ENCODE measurements around the gene SF1. TPM values are rescaled to one million over a fixed set of nuclear protein-coding genes. Genes with fewer than 3 reads are reported as not detected.

SF1 gene
- total and polyA plus RNA-seq, 4 donors, result 76.2 to 213 (median 147) TPM

DNA sequence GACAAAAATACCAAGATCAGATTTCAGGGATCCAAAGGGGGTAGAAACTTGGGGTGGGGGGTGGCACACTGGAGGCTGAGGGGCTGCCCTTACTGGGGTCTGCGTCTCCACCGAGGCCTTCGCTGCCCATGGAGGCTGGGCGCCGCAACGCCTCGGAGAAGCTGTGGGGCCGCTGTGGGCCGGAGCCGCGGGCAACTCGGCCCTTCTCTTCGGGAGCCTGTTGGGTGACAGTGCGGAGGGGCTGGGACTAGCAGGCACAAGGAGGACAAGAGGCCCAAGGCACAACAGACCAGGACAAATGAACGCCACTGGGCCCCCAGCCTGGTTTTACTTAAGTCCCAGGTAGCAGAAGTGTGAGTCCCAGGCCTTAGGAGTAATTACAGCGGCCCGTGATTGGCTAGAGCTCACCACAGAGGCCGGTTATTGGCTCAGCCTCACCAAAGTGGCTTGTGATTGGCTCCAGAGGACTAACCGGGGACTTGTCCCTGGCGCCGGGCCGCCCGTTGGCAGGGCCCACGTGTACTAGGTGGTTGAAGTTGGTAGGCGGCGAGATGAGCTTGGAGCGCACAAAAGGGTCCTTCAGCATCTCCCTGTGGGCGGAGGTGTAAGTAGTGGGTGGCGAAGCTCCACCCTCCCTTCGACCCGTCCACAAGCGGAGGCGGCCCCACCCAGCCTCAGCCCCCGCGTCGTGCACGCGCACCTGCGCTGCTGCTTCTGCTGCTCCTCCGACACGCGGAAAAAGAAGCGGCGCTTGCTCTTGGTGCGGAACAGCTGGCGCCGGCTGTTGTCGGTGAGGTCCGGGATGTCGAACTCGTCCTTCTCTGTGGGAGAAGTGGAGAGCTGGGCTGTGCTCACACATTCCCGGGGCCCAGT lies 48.5 kb upstream of the SF1 start:
- 92 to 96% methylated on average over 52 of the region's 52 CpGs for WGBS, 2 donors

DNA sequence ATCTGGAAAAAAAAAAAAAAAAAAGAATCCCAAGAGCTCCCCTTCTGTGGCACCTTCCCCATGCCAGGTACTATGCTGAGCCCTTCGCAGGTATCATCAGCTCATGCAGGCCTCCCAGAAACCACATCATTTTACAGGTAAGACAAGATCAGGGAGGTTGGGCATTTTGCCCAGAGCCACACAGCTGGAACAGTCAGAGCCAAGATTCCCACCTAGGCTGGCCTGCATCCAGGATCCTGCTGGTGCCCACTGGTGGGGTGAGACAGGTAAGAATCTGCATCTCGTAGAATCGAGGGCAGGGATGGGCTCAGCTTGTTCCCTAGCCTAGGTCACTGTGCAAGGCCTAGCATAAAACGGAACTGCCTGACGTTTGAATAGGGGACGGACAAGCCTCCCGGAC lies 47.7 kb upstream of the SF1 start:
- Histone ChIP-seq H3K27me3 (ENCODE audit: control insufficient read depth in 3 of 3, insufficient read depth in 3 of 3, low read length in 2 of 3) (no peaks in the 10 kb centered on the region), H3K9ac (ENCODE audit: insufficient read depth in 1 of 2, low read length in 2 of 2) (no peak overlapping the region), H3K27ac (ENCODE audit: low read depth in 1 of 2, low read length in 1 of 2) (no peak overlapping the region), H3K4me1 (ENCODE audit: control insufficient read depth in 5 of 5, insufficient read depth in 5 of 5, low read length in 5 of 5) (no peaks in the 10 kb centered on the region), H3K9me3 (ENCODE audit: control insufficient read depth in 4 of 4, insufficient read depth in 3 of 4, low read length in 3 of 4) (no peaks in the 10 kb centered on the region), H3K36me3 (ENCODE audit: control insufficient read depth in 4 of 4, insufficient read depth in 4 of 4, low read length in 4 of 4) (peaks cover 0 to 9% (median 1%) of the 10 kb centered on the region in 4 donors), H3K4me3 (no peak overlapping the region)
- DNase-seq, result no peak
- no peak for ATAC-seq (ENCODE audit: insufficient read depth, low FRiP score)
- TF ChIP-seq, protein P1, sequence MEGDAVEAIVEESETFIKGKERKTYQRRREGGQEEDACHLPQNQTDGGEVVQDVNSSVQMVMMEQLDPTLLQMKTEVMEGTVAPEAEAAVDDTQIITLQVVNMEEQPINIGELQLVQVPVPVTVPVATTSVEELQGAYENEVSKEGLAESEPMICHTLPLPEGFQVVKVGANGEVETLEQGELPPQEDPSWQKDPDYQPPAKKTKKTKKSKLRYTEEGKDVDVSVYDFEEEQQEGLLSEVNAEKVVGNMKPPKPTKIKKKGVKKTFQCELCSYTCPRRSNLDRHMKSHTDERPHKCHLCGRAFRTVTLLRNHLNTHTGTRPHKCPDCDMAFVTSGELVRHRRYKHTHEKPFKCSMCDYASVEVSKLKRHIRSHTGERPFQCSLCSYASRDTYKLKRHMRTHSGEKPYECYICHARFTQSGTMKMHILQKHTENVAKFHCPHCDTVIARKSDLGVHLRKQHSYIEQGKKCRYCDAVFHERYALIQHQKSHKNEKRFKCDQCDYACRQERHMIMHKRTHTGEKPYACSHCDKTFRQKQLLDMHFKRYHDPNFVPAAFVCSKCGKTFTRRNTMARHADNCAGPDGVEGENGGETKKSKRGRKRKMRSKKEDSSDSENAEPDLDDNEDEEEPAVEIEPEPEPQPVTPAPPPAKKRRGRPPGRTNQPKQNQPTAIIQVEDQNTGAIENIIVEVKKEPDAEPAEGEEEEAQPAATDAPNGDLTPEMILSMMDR (IDR thresholded peaks at IDR 0.05; ENCODE audit: control extremely low read depth, extremely low read depth), result no peak
- WGBS, 2 donors, result 95 to 96% methylated on average over 7 of the region's 7 CpGs

More for the DNA sequence above, 48.5 kb upstream of the SF1 start:
- H3K27ac ChIP-seq (ENCODE audit: low read depth in 1 of 2, low read length in 1 of 2), result no peak overlapping the region
- no peak for ATAC-seq (ENCODE audit: insufficient read depth, low FRiP score)
- peaks cover 0 to 9% (median 1%) of the 10 kb centered on the region in 4 donors for H3K36me3 ChIP-seq (ENCODE audit: control insufficient read depth in 4 of 4, insufficient read depth in 4 of 4, low read length in 4 of 4)
- H3K9me3 ChIP-seq (ENCODE audit: control insufficient read depth in 4 of 4, insufficient read depth in 3 of 4, low read length in 3 of 4), result no peaks in the 10 kb centered on the region
- no peak for DNase-seq
- H3K9ac ChIP-seq (ENCODE audit: insufficient read depth in 1 of 2, low read length in 2 of 2), result no peak overlapping the region
- no peaks in the 10 kb centered on the region for H3K27me3 ChIP-seq (ENCODE audit: control insufficient read depth in 3 of 3, insufficient read depth in 3 of 3, low read length in 2 of 3)
- H3K4me3 ChIP-seq, result no peak overlapping the region
- TF ChIP-seq, protein P1 (IDR thresholded peaks at IDR 0.05; ENCODE audit: control extremely low read depth, extremely low read depth), result no peak
- no peaks in the 10 kb centered on the region for H3K4me1 ChIP-seq (ENCODE audit: control insufficient read depth in 5 of 5, insufficient read depth in 5 of 5, low read length in 5 of 5)

DNA sequence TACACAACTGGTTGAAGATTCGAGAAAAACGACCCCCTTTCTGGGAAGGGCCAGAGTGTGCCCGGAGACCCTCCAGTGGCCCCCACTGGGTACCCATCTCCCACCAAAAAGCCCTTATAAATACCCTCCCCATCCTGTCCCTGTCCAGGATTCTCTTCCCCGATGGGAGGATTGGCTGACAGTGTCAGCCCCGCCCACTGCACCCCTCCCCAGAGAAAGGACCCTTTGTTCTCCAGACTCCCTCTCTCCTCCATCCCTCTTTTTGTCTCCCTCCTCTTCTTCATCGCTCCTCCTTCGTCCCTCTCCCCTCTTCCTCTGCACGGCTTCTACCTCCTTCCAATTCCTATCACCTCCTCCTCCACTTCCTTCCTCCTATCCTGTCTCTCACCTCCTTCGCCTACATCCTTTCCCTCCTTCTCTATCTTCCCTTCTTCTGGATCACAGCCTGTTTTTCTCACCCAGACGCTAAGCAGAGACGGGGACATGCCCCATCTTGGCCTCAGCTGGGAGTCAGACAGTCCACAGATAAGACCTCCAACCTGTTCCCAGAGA lies 45.3 kb upstream of the SF1 start:
- no peaks in the 10 kb centered on the region for H3K4me1 ChIP-seq (ENCODE audit: control insufficient read depth in 5 of 5, insufficient read depth in 5 of 5, low read length in 5 of 5)
- H3K9me3 ChIP-seq (ENCODE audit: control insufficient read depth in 4 of 4, insufficient read depth in 3 of 4, low read length in 3 of 4), result peaks cover 0 to 3% (median 0%) of the 10 kb centered on the region in 4 donors
- no peak overlapping the region for H3K4me3 ChIP-seq
- no peaks in the 10 kb centered on the region for H3K27me3 ChIP-seq (ENCODE audit: control insufficient read depth in 3 of 3, insufficient read depth in 3 of 3, low read length in 2 of 3)
- H3K9ac ChIP-seq (ENCODE audit: insufficient read depth in 1 of 2, low read length in 2 of 2), result no peak overlapping the region
- WGBS, 2 donors, result 74 to 77% methylated on average over 11 of the region's 11 CpGs
- no peak overlapping the region for H3K27ac ChIP-seq (ENCODE audit: low read depth in 1 of 2, low read length in 1 of 2)
- DNase-seq (no peak), ATAC-seq (ENCODE audit: insufficient read depth, low FRiP score) (no peak)
- TF ChIP-seq, protein P1 (IDR thresholded peaks at IDR 0.05; ENCODE audit: control extremely low read depth, extremely low read depth), result no peak
- H3K36me3 ChIP-seq (ENCODE audit: control insufficient read depth in 4 of 4, insufficient read depth in 4 of 4, low read length in 4 of 4), result peaks cover 0 to 9% (median 1%) of the 10 kb centered on the region in 4 donors
